Body of pancreas (tissue), 4 donors: ENCODE results near the gene SLC26A11. TPM values are rescaled to one million over a fixed set of nuclear protein-coding genes. Genes with fewer than 3 reads are reported as not detected.

Experiments
- ATAC-seq: fragments of 150-250 bp; one replicate; pipeline ENCODE4 v1.9.1; 2016
- DNase-seq, 4 donors: peaks; one replicate each; pipeline ENCODE4 v3.0.0-alpha.2; 2019
- H3K27ac ChIP-seq, 4 donors: fragments of 200-600 bp; sonication (generic); 1 replicate in 3 of 4; 2 replicates in 1 of 4; pipeline versions ENCODE4 v1.5.1 to v1.6.1; 2016 to 2019; ENCODE audit warnings: mild to moderate bottlenecking in 1 of 4, mixed read lengths in 1 of 4, moderate library complexity in 1 of 4
- H3K27me3 ChIP-seq, 2 donors: fragments of 200-600 bp; sonication (generic); one replicate each; pipeline ENCODE4 v1.6.0; 2016; ENCODE audit warnings: mild to moderate bottlenecking in 1 of 2
- H3K36me3 ChIP-seq, 2 donors: fragments of 200-600 bp; sonication (generic); replicated peaks in 1 of 2; 2 replicates each; pipeline ENCODE4 v1.5.1; 2016; ENCODE audit warnings: low read depth in 2 of 2; ENCODE audit not compliant: insufficient read depth in 1 of 2
- H3K4me1 ChIP-seq: fragments of 200-600 bp; sonication (generic); one replicate; pipeline ENCODE4 v1.6.0; 2016
- H3K4me3 ChIP-seq, 2 donors: fragments of 200-600 bp; sonication (generic); 1 replicate in 1 of 2; 2 replicates in 1 of 2; pipeline ENCODE4 v1.5.1; 2016 to 2019
- H3K9me3 ChIP-seq, 3 donors: fragments of 200-600 bp; sonication (generic); 1 replicate in 2 of 3; 2 replicates in 1 of 3; pipeline ENCODE4 v1.5.1; 2016
- CTCF ChIP-seq, 7 experiments: fragments of 450-650 bp in 4 of 7; fragments of 200-600 bp in 3 of 7; sonication (generic) in 3 of 7; IDR thresholded peaks; one replicate each; pipeline ENCODE4 v1.5.1; 2016 to 2019; ENCODE audit warnings: antibody characterized with exemption in 7 of 7
- POLR2A ChIP-seq, 3 donors: fragments of 450-650 bp; IDR thresholded peaks; one replicate each; pipeline ENCODE4 v1.6.1; 2016; ENCODE audit warnings: antibody characterized with exemption in 3 of 3, mild to moderate bottlenecking in 2 of 3
- WGBS, 2 donors: methylation state at CpG; one replicate each; pipeline ENCODE4 v1.1.5; 2017; 5-methylcytosine and 5-hydroxymethylcytosine counted together
- intact Hi-C: fragments of 100-400 bp; cut with DNase I; formaldehyde crosslinking; loops from one replicate; pipeline ENCODE4 v1.15.1; 2023
- total RNA-seq, 2 donors: library from RNA; depleted of rRNA; stranded (reverse); fragments of >200 nt; gene quantifications; one replicate each; pipeline ENCODE4 v1.1.0, GENCODE V29; 2016

Gene SLC26A11
- total RNA-seq, 2 donors from 2014 or later: 7.5 to 11.5 TPM

- Histone ChIP-seq H3K27me3 (no peaks in the 10 kb centered on the region), H3K4me1 (peaks cover 11% of the 10 kb centered on the region), H3K9me3 (no peaks in the 10 kb centered on the region), H3K36me3 (peaks cover 0 to 7% of the 10 kb centered on the region in 2 donors), H3K4me3 (no peak overlapping the region), H3K27ac (no peak overlapping the region)
- TF ChIP-seq POLR2A (IDR thresholded peaks at IDR 0.05) (no peak), CTCF (IDR thresholded peaks at IDR 0.05) (no peak)
- intact Hi-C loops: no loop called here
- ATAC-seq (no peak), DNase-seq (no peak)
- WGBS, 2 donors: 93% methylated on average over 8 of the region's 17 CpGs; no CpG with 5 or more reads in 1 of the 2 donors
Measured at GRCh38 chr17:80213643-80213975, 6.6 kb upstream of the SLC26A11 start.

GRCh38 chr17:80214012-80214877 is 6.0 kb upstream of the SLC26A11 start:
- WGBS, 2 donors: 90 to 91% methylated on average over 34 to 46 of the region's 48 CpGs
- DNase-seq: no peak

GRCh38 chr17:80214878-80215210 is 5.4 kb upstream of the SLC26A11 start:
- H3K27me3 ChIP-seq: no peaks in the 10 kb centered on the region
- TF ChIP-seq CTCF (IDR thresholded peaks at IDR 0.05) (no peak), POLR2A (IDR thresholded peaks at IDR 0.05) (no peak)
- no peak overlapping the region for H3K27ac ChIP-seq
- peaks cover 0 to 7% of the 10 kb centered on the region in 2 donors for H3K36me3 ChIP-seq
- WGBS, 2 donors: 88% methylated on average over 17 of the region's 17 CpGs; no CpG with 5 or more reads in 1 of the 2 donors
- no peak overlapping the region for H3K4me3 ChIP-seq
- DNase-seq (no peak), ATAC-seq (no peak)
- no peaks in the 10 kb centered on the region for H3K9me3 ChIP-seq
- peaks cover 22% of the 10 kb centered on the region for H3K4me1 ChIP-seq
- intact Hi-C loops: no loop called here

More at GRCh38 chr17:80214012-80214877, 6.0 kb upstream of the SLC26A11 start:
- TF ChIP-seq POLR2A (IDR thresholded peaks at IDR 0.05) (no peak), CTCF (IDR thresholded peaks at IDR 0.05) (no peak)
- H3K4me1 ChIP-seq: peaks cover 18% of the 10 kb centered on the region
- H3K27me3 ChIP-seq: no peaks in the 10 kb centered on the region
- ATAC-seq: no peak
- intact Hi-C loops: no loop called here
- H3K4me3 ChIP-seq: no peak overlapping the region
- peaks cover 0 to 7% of the 10 kb centered on the region in 2 donors for H3K36me3 ChIP-seq
- no peak overlapping the region for H3K27ac ChIP-seq
- H3K9me3 ChIP-seq: no peaks in the 10 kb centered on the region

GRCh38 chr17:80216473-80217456 is 3.5 kb upstream of the SLC26A11 start:
- intact Hi-C loops: no loop called here
- Histone ChIP-seq H3K36me3 (peaks cover 0 to 3% of the 10 kb centered on the region in 2 donors), H3K27me3 (no peaks in the 10 kb centered on the region), H3K9me3 (no peaks in the 10 kb centered on the region), H3K27ac (no peak overlapping the region), H3K4me1 (peaks cover 32% of the 10 kb centered on the region), H3K4me3 (no peak overlapping the region)
- ATAC-seq (no peak), DNase-seq (no peak)
- WGBS, 2 donors: 94 to 98% methylated on average over 23 to 40 of the region's 40 CpGs
- TF ChIP-seq POLR2A (IDR thresholded peaks at IDR 0.05): no peak
- TF ChIP-seq CTCF (IDR thresholded peaks at IDR 0.05): no peak
